Upper lobe of left lung (tissue), 4 donors: Measurements from ENCODE around the gene LLCFC1.

ENCODE experiments used
- POLR2A ChIP-seq, 4 donors: fragments of 450-650 bp; IDR thresholded peaks; one replicate each; pipeline ENCODE4 v1.5.1; 2016 to 2017; ENCODE audit warnings: antibody characterized with exemption in 4 of 4, mild to moderate bottlenecking in 2 of 4
- POLR2AphosphoS5 ChIP-seq, 2 donors: sonication (generic); formaldehyde crosslinking; IDR thresholded peaks; one replicate each; pipeline ENCODE4 v1.5.1; 2017; ENCODE audit warnings: antibody characterized with exemption in 2 of 2
- TF ChIP-seq, protein P1 (sequence below), 6 experiments: fragments of 450-650 bp in 4 of 6; fragments of 200-600 bp in 2 of 6; sonication (generic) in 2 of 6; IDR thresholded peaks; one replicate each; pipeline ENCODE4 v1.5.1; 2016 to 2019; ENCODE audit warnings: antibody characterized with exemption in 6 of 6

GRCh38 chr7:142913566-142913965 lies 25.7 kb upstream of the LLCFC1 start:
- TF ChIP-seq POLR2A (IDR thresholded peaks at IDR 0.05) (no peak), POLR2AphosphoS5 (IDR thresholded peaks at IDR 0.05) (no peak)
- TF ChIP-seq, protein P1, sequence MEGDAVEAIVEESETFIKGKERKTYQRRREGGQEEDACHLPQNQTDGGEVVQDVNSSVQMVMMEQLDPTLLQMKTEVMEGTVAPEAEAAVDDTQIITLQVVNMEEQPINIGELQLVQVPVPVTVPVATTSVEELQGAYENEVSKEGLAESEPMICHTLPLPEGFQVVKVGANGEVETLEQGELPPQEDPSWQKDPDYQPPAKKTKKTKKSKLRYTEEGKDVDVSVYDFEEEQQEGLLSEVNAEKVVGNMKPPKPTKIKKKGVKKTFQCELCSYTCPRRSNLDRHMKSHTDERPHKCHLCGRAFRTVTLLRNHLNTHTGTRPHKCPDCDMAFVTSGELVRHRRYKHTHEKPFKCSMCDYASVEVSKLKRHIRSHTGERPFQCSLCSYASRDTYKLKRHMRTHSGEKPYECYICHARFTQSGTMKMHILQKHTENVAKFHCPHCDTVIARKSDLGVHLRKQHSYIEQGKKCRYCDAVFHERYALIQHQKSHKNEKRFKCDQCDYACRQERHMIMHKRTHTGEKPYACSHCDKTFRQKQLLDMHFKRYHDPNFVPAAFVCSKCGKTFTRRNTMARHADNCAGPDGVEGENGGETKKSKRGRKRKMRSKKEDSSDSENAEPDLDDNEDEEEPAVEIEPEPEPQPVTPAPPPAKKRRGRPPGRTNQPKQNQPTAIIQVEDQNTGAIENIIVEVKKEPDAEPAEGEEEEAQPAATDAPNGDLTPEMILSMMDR (IDR thresholded peaks at IDR 0.05), result no peak
